Common myeloid progenitor, CD34-positive (primary cell): ENCODE results near the gene MAP2K6.

Experiments
- CTCF ChIA-PET: fragments of 350-600 bp; sonication (Branson Sonifier 250); formaldehyde crosslinking; loops from one replicate; lab custom pipeline; 2021; ENCODE audit warnings: antibody characterized with exemption; lab: Charles Lee
- POLR2A ChIA-PET: fragments of 350-600 bp; sonication (Branson Sonifier 250); formaldehyde crosslinking; loops from one replicate; lab custom pipeline; 2021; ENCODE audit warnings: antibody characterized with exemption; lab: Charles Lee
- DNase-seq, 3 donors: peaks; one replicate each; pipeline versions ENCODE4 v3.0.0 to v3.0.0-alpha.2; 2013
- H3K27ac ChIP-seq, 2 experiments: 1 replicate in 1 of 2; 2 replicates in 1 of 2; pipeline ENCODE4 v1.7.0; 2013; ENCODE audit warnings: inconsistent platforms in 2 of 2, low read length in 2 of 2, mild to moderate bottlenecking in 2 of 2, low read depth in 1 of 2, moderate library complexity in 1 of 2; ENCODE audit not compliant: severe bottlenecking in 2 of 2, insufficient read depth in 1 of 2, poor library complexity in 1 of 2
- H3K27me3 ChIP-seq, 5 experiments: replicated peaks in 2 of 5; 1 replicate in 3 of 5; 2 replicates in 2 of 5; pipeline versions ENCODE4 v1.6.1 to v1.7.0; 2013; ENCODE audit warnings: low read length in 4 of 5, mild to moderate bottlenecking in 2 of 5, moderate library complexity in 2 of 5, inconsistent platforms in 1 of 5; ENCODE audit not compliant: insufficient read depth in 5 of 5, control insufficient read depth in 4 of 5
- H3K36me3 ChIP-seq, 4 experiments: 1 replicate in 2 of 4; 2 replicates in 2 of 4; pipeline versions ENCODE4 v1.6.1 to v1.7.0; 2013; ENCODE audit warnings: low read length in 3 of 4, control low read depth in 1 of 4, mild to moderate bottlenecking in 1 of 4; ENCODE audit not compliant: control insufficient read depth in 4 of 4, insufficient read depth in 4 of 4
- H3K4me1 ChIP-seq, 4 experiments: 1 replicate in 3 of 4; 2 replicates in 1 of 4; pipeline versions ENCODE4 v1.6.1 to v1.7.1; 2013; ENCODE audit warnings: low read length in 3 of 4, mild to moderate bottlenecking in 3 of 4, control low read depth in 1 of 4, inconsistent platforms in 1 of 4, moderate library complexity in 1 of 4; ENCODE audit not compliant: control insufficient read depth in 4 of 4, insufficient read depth in 4 of 4; ENCODE audit errors: control extremely low read depth in 1 of 4
- H3K4me3 ChIP-seq, 7 experiments: 1 replicate in 4 of 7; 2 replicates in 3 of 7; pipeline versions ENCODE4 v1.5.1 to v1.7.0; 2013; ENCODE audit warnings: mild to moderate bottlenecking in 7 of 7, low read length in 6 of 7, moderate library complexity in 6 of 7, inconsistent platforms in 2 of 7, low read depth in 2 of 7, control low read depth in 1 of 7; ENCODE audit not compliant: insufficient read depth in 4 of 7, control insufficient read depth in 1 of 7; ENCODE audit errors: extremely low read depth in 1 of 7
- H3K9me3 ChIP-seq, 5 experiments: 1 replicate in 4 of 5; 2 replicates in 1 of 5; pipeline versions ENCODE4 v1.6.1 to v1.7.1; 2013; ENCODE audit warnings: low read length in 4 of 5, mild to moderate bottlenecking in 2 of 5, inconsistent platforms in 1 of 5, low read depth in 1 of 5, moderate library complexity in 1 of 5; ENCODE audit not compliant: control insufficient read depth in 4 of 5, insufficient read depth in 2 of 5; ENCODE audit errors: control extremely low read depth in 1 of 5
- WGBS: methylation state at CpG from one replicate; pipeline ENCODE4 v1.1.5; 2013; ENCODE audit not compliant: insufficient coverage; 5-methylcytosine and 5-hydroxymethylcytosine counted together

MAP2K6 gene

DNA sequence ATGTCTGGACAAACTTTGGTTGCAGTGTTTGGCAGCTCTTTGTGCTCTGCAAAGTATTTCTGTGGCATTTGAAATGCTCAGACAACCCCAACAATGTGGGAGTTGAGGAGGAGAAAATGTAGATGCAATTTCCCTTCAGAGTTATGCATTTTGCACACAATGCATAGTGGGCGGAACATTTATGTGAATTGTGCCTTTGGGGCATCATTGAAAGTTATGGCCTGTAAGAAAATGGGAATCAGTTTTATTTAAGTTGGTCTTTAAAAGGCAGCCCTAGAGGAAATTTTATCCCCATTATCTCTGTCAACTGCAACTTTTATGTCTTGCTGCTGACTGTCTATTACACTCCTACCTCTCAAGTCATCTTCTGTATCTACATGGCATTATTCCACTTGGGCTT lies 176.2 kb downstream of the MAP2K6 start:
- Histone ChIP-seq H3K27me3 (no peaks in the 10 kb centered on the region), H3K36me3 (no peaks in the 10 kb centered on the region), H3K4me3 (no peak overlapping the region), H3K27ac (no peak overlapping the region), H3K4me1 (no peaks in the 10 kb centered on the region), H3K9me3 (peaks cover 0 to 1% (median 0%) of the 10 kb centered on the region in 5 experiments)
- POLR2A ChIA-PET: no interaction called here
- DNase-seq: no peak
- CTCF ChIA-PET: interaction anchor here (1.2 kb wide), 1 partner anchor 18 kb away, joined by 4 read pairs; no protein-coding TSS in a partner anchor
- 83% methylated on average over 1 of the region's 1 CpG for WGBS

- H3K4me1 ChIP-seq: no peaks in the 10 kb centered on the region
- H3K27ac ChIP-seq: no peak overlapping the region
- ChIA-PET CTCF (interaction anchor here (0.5 kb wide), 1 partner anchor 1363 kb away, joined by 3 read pairs; no protein-coding TSS in a partner anchor), POLR2A (interaction anchor here (0.5 kb wide), 1 partner anchor 66 kb away, joined by 3 read pairs; no protein-coding TSS in a partner anchor)
- no CpG with 5 or more reads among the region's 3 CpGs for WGBS
- H3K9me3 ChIP-seq: peaks cover 0 to 1% (median 0%) of the 10 kb centered on the region in 5 experiments
- H3K27me3 ChIP-seq: no peaks in the 10 kb centered on the region
- no peaks in the 10 kb centered on the region for H3K36me3 ChIP-seq
- DNase-seq: no peak
- no peak overlapping the region for H3K4me3 ChIP-seq
Observed at GRCh38 chr17:69592692-69593350, 178.3 kb downstream of the MAP2K6 start.

DNA sequence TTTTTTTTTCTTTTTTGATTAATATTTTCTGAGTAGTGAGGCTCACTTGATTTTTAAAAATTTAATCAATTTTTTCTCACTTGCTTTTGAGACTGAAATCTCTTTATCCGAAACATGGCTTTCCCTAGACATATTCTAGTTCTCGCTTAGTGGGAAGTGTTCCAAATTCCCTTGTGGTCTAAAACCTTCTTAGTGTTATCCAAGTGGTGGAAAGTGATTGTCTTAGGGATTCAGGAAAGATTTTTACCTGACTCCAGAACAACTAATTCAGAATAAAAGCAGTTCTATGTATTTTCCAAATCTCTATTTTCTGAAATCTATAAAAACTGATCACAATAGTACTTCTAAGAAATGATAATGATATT lies 178.8 kb downstream of the MAP2K6 start:
- Histone ChIP-seq H3K27me3 (no peaks in the 10 kb centered on the region), H3K9me3 (peaks cover 0 to 1% (median 0%) of the 10 kb centered on the region in 5 experiments), H3K4me1 (no peaks in the 10 kb centered on the region), H3K4me3 (no peak overlapping the region), H3K36me3 (no peaks in the 10 kb centered on the region), H3K27ac (no peak overlapping the region)
- DNase-seq: no peak
- no CpG with 5 or more reads among the region's 2 CpGs for WGBS
- CTCF ChIA-PET: interaction anchor here (0.5 kb wide), 1 partner anchor 1362 kb away, joined by 3 read pairs; no protein-coding TSS in a partner anchor
- POLR2A ChIA-PET: no interaction called here

- Histone ChIP-seq H3K4me3 (no peak overlapping the region), H3K4me1 (no peaks in the 10 kb centered on the region), H3K27ac (no peak overlapping the region), H3K27me3 (no peaks in the 10 kb centered on the region), H3K36me3 (no peaks in the 10 kb centered on the region), H3K9me3 (peaks cover 0 to 1% (median 0%) of the 10 kb centered on the region in 5 experiments)
- WGBS: 85% methylated on average over 1 of the region's 2 CpGs
- DNase-seq: no peak
- CTCF ChIA-PET: interaction anchor here (0.5 kb wide), 1 partner anchor 1362 kb away, joined by 3 read pairs; no protein-coding TSS in a partner anchor
- POLR2A ChIA-PET: no interaction called here
Observed at GRCh38 chr17:69593716-69594115, 179.2 kb downstream of the MAP2K6 start.

- DNase-seq: no peak
- Histone ChIP-seq H3K9me3 (peaks cover 0 to 1% (median 0%) of the 10 kb centered on the region in 5 experiments), H3K4me3 (no peak overlapping the region), H3K27me3 (no peaks in the 10 kb centered on the region), H3K36me3 (no peaks in the 10 kb centered on the region), H3K4me1 (no peaks in the 10 kb centered on the region), H3K27ac (no peak overlapping the region)
- CTCF ChIA-PET: interaction anchor here (1.9 kb wide), 1 partner anchor 12 kb away, joined by 7 read pairs; no protein-coding TSS in a partner anchor
- 100% methylated on average over 2 of the region's 4 CpGs for WGBS
- POLR2A ChIA-PET: no interaction called here
Observed at GRCh38 chr17:69594641-69595040, 180.1 kb downstream of the MAP2K6 start.

DNA sequence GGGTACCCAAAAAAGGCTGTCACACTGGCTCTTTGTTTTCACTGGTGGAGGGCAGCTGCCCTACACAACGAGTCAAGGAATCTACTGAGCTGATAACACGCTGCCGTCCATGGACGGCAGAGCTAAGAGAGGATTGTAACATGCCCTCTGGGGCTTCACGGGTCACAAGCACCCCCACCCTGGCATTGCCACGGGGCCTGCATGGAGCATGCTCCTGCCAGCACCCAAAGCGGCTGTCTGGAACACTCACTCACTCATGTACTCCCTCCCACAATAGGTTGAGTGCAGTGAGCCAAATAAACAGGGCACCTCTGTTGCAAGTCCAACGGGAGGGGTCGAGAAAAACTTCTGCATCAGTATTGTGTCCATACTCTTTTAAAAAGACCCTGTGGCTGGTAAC lies 181.6 kb downstream of the MAP2K6 start:
- POLR2A ChIA-PET: no interaction called here
- CTCF ChIA-PET: no interaction called here

More for the DNA sequence above, 181.6 kb downstream of the MAP2K6 start:
- 100% methylated on average over 6 of the region's 9 CpGs for WGBS
- Histone ChIP-seq H3K36me3 (no peaks in the 10 kb centered on the region), H3K27ac (no peak overlapping the region), H3K9me3 (no peaks in the 10 kb centered on the region), H3K4me1 (no peaks in the 10 kb centered on the region), H3K27me3 (no peaks in the 10 kb centered on the region), H3K4me3 (no peak overlapping the region)
- DNase-seq: no peak
